Gastroesophageal sphincter (tissue), 3 donors: Measurements from ENCODE around the gene ELMO1.

Source experiments
- CTCF ChIP-seq, 4 experiments: fragments of 200-600 bp in 2 of 4; fragments of 450-650 bp in 2 of 4; sonication (generic) in 1 of 4; IDR thresholded peaks; one replicate each; pipeline ENCODE4 v1.5.1; 2017 to 2019; ENCODE audit warnings: antibody characterized with exemption in 4 of 4, mild to moderate bottlenecking in 2 of 4, moderate library complexity in 2 of 4
- POLR2A ChIP-seq, 2 donors: fragments of 450-650 bp; IDR thresholded peaks; one replicate each; pipeline ENCODE4 v1.6.1; 2017; ENCODE audit warnings: antibody characterized with exemption in 2 of 2, mild to moderate bottlenecking in 2 of 2, moderate library complexity in 1 of 2

GRCh38 chr7:37050801-37051200, 397.9 kb downstream of the ELMO1 start:
- TF ChIP-seq POLR2A (IDR thresholded peaks at IDR 0.05), result no peak
- TF ChIP-seq CTCF (IDR thresholded peaks at IDR 0.05), result no peak
